Spleen (tissue), 11 donors: ENCODE results near the gene AZU1. TPM values are rescaled to one million over a fixed set of nuclear protein-coding genes. Genes with fewer than 3 reads are reported as not detected.

Experiments
- DNase-seq: peaks from one replicate; pipeline ENCODE4 v3.0.0-alpha.2; 2020
- H3K27ac ChIP-seq, 8 donors: fragments of 200-600 bp; sonication (generic) in 7 of 8; 1 replicate in 4 of 8; 2 replicates in 4 of 8; pipeline versions ENCODE4 v1.5.0 to v1.8.0; 2016 to 2021; ENCODE audit warnings: inconsistent platforms in 4 of 8, mild to moderate bottlenecking in 4 of 8, moderate library complexity in 1 of 8
- H3K27me3 ChIP-seq, 7 donors: fragments of 200-600 bp; sonication (generic) in 6 of 7; replicated peaks in 1 of 7; 1 replicate in 4 of 7; 2 replicates in 3 of 7; pipeline versions ENCODE4 v1.5.0 to v1.8.0; 2016 to 2021; ENCODE audit warnings: inconsistent platforms in 3 of 7, mild to moderate bottlenecking in 1 of 7
- H3K36me3 ChIP-seq, 6 donors: fragments of 200-600 bp; sonication (generic) in 5 of 6; 1 replicate in 4 of 6; 2 replicates in 2 of 6; pipeline versions ENCODE4 v1.5.0 to v1.8.0; 2016 to 2021; ENCODE audit warnings: inconsistent platforms in 2 of 6
- H3K4me1 ChIP-seq, 6 donors: fragments of 200-600 bp; sonication (generic) in 5 of 6; 1 replicate in 3 of 6; 2 replicates in 3 of 6; pipeline versions ENCODE4 v1.5.0 to v1.8.0; 2016 to 2021; ENCODE audit warnings: inconsistent platforms in 3 of 6
- H3K4me3 ChIP-seq, 8 donors: fragments of 200-600 bp; sonication (generic) in 7 of 8; 1 replicate in 4 of 8; 2 replicates in 4 of 8; pipeline versions ENCODE4 v1.5.0 to v1.8.0; 2016 to 2021; ENCODE audit warnings: inconsistent platforms in 4 of 8, mild to moderate bottlenecking in 4 of 8, moderate library complexity in 2 of 8
- H3K9me3 ChIP-seq, 8 donors: fragments of 200-600 bp; sonication (generic) in 7 of 8; 1 replicate in 4 of 8; 2 replicates in 4 of 8; pipeline versions ENCODE4 v1.5.0 to v1.8.0; 2016 to 2021; ENCODE audit warnings: inconsistent platforms in 4 of 8
- POLR2A ChIP-seq, 3 donors: fragments of 450-650 bp; IDR thresholded peaks; one replicate each; pipeline ENCODE4 v1.5.1; 2017; ENCODE audit warnings: antibody characterized with exemption in 3 of 3, mild to moderate bottlenecking in 1 of 3
- POLR2AphosphoS5 ChIP-seq, 3 donors: sonication (generic); formaldehyde crosslinking; IDR thresholded peaks; one replicate each; pipeline ENCODE4 v1.5.1; 2017; ENCODE audit warnings: antibody characterized with exemption in 3 of 3
- WGBS, 5 donors: extraction: QIAGEN DNeasy Blood & Tissue Kit in 3 of 5; methylation state at CpG; one replicate each; pipeline versions ENCODE4 v1.1.5 to v1.1.7; 2013 to 2018; 5-methylcytosine and 5-hydroxymethylcytosine counted together
- intact Hi-C: fragments of 100-400 bp; cut with DNase I; formaldehyde crosslinking; loops from one replicate; pipeline ENCODE4 v1.15.0; 2023; ENCODE audit warnings: low total_unique reads
- polyA plus RNA-seq, 3 donors: library from polyadenylated mRNA; stranded (reverse); fragments of 200-250 nt; gene quantifications; one replicate each; pipeline ENCODE4 v1.2.1, GENCODE V29; 2013
- total RNA-seq, 7 donors: library from RNA; depleted of rRNA in 3 of 7; stranded (reverse); fragments of >200 nt in 3 of 7; fragmentation: NEBNext Ultra II Directional in 4 of 7; extraction: Animal tissue kit (Norgen Biotek cat#: 25700) in 4 of 7; gene quantifications; one replicate each; pipeline versions ENCODE4 v1.1.0 to v1.2.1, GENCODE V29; 2016 to 2021
- TF ChIP-seq, protein P1 (sequence below), 11 experiments: fragments of 200-600 bp in 7 of 11; fragments of 450-650 bp in 4 of 11; sonication (generic) in 4 of 11; IDR thresholded peaks in 8 of 11; conservative IDR thresholded peaks in 3 of 11; 1 replicate in 7 of 11; 2 replicates in 4 of 11; pipeline versions ENCODE4 v1.4.0 to v1.8.0; 2016 to 2021; ENCODE audit warnings: antibody characterized with exemption in 11 of 11, inconsistent platforms in 4 of 11, mild to moderate bottlenecking in 1 of 11
- donor health status: healthy with polysubstance abuse.
- donor health status: DM: no; HTN: no; CAD: no; lungs with moderate emphysema.
- donor health status: DM: no; HTN: no; CAD: no.
- donor health status: Bipolar disorder and iron deficiency.
- donor health status: healthy.
- donor health status: DM: no; HTN: no; CAD: no.
- donor health status: DM: yes; HTN: yes; CAD: no.

Gene AZU1
- total and polyA plus RNA-seq, 10 donors = 1.7 to 69.7 (median 7.2) TPM

DNA sequence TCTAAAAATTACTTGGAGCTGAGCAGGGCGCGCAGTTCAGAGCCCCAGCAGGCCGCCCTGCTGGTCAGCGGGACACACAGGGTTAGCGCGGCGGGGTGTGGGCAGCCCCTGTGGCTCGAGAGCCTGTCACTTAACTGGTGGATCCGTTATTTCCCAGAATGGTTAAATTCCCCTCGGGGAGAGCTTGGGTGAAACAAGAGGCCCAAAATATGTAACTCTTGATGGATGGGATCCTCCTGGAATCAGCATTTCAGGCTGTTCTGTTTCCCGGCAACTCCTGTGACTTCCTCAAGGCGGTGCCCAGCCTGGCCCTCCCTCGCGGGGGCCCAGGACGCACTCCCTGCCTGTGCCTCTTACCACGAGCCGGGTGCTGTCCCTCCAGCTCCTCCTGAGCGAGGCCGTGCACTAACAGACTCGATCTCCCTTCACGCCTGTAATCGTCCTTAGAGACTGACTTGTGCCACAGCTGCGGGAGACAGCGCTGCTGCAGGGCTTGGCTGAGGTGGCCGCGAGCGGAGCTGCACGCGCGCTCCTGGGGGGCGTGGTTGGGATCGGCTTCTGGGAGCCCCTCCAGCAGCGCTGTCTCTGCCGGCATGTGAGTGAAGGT, 20.7 kb upstream of the AZU1 start:
- 83 to 90% (median 85%) methylated on average over 30 to 34 of the region's 34 CpGs for WGBS, 5 donors
- Histone ChIP-seq H3K4me1 (peaks cover 17 to 78% (median 41%) of the 10 kb centered on the region in 6 donors), H3K27ac (peak overlapping the region in 1 of 8 donors; percentile 13), H3K9me3 (no peaks in the 10 kb centered on the region), H3K36me3 (peaks cover 21 to 100% (median 92%) of the 10 kb centered on the region in 6 donors), H3K4me3 (no peak overlapping the region), H3K27me3 (no peaks in the 10 kb centered on the region)
- DNase-seq = no peak
- intact Hi-C loops = no loop called here
- TF ChIP-seq, protein P1, sequence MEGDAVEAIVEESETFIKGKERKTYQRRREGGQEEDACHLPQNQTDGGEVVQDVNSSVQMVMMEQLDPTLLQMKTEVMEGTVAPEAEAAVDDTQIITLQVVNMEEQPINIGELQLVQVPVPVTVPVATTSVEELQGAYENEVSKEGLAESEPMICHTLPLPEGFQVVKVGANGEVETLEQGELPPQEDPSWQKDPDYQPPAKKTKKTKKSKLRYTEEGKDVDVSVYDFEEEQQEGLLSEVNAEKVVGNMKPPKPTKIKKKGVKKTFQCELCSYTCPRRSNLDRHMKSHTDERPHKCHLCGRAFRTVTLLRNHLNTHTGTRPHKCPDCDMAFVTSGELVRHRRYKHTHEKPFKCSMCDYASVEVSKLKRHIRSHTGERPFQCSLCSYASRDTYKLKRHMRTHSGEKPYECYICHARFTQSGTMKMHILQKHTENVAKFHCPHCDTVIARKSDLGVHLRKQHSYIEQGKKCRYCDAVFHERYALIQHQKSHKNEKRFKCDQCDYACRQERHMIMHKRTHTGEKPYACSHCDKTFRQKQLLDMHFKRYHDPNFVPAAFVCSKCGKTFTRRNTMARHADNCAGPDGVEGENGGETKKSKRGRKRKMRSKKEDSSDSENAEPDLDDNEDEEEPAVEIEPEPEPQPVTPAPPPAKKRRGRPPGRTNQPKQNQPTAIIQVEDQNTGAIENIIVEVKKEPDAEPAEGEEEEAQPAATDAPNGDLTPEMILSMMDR (IDR thresholded peaks at IDR 0.05 in 8 of 11, conservative IDR thresholded peaks at IDR 0.05 in 3 of 11) = no peak
- TF ChIP-seq POLR2AphosphoS5 (IDR thresholded peaks at IDR 0.05) (peak; percentile 24 to 68 (median 44)), POLR2A (IDR thresholded peaks at IDR 0.05) (no peak)

DNA sequence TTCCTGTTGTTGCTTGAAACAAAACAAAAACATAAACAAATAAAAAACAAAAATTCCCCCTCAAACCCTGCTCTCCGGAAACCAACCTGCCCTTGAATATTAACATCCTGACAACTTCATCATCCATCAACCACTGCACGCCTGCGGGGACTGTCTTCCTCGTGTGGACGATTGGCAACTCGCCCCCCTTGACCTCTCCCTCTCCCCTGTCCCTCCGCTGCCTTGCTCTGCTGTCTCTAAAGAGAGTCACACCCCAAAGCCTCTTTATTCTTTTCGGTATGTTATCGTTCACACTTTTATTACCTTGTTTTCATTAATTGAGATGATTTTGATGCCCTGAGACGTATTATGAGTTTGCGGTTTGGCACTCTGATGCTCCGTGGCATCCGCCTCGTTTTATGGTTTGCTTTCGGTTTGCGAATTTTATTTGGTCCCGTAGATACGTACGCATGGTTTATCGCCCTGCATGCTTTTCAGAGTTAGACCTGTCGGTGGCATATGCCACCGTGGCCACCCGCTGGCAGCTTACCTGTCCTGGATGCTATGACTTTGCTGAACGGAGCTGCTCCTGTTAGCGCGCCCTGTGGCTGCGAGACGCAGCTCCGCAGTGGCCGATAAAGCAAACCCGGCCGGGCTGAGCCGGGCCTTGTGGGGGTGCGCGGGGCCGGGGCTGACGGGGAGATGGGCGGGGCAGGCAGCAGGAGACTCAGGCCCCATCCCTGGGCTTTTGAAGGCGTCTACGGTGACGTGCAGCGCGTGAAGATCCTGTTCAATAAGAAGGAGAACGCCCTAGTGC, 19.8 kb upstream of the AZU1 start:
- Histone ChIP-seq H3K9me3 (peaks cover 0 to 3% (median 0%) of the 10 kb centered on the region in 8 donors), H3K4me3 (no peak overlapping the region), H3K36me3 (peaks cover 21 to 100% (median 95%) of the 10 kb centered on the region in 6 donors), H3K27ac (no peak overlapping the region), H3K27me3 (no peaks in the 10 kb centered on the region), H3K4me1 (peaks cover 10 to 69% (median 32%) of the 10 kb centered on the region in 6 donors)
- peak in 2 of 3 donors; percentile 19 to 56 for TF ChIP-seq POLR2AphosphoS5 (IDR thresholded peaks at IDR 0.05)
- TF ChIP-seq POLR2A (IDR thresholded peaks at IDR 0.05) = no peak
- TF ChIP-seq, protein P1 (IDR thresholded peaks at IDR 0.05 in 8 of 11, conservative IDR thresholded peaks at IDR 0.05 in 3 of 11) = no peak
- no peak for DNase-seq
- intact Hi-C loops = no loop called here
- WGBS, 5 donors = 87 to 93% (median 90%) methylated on average over 37 to 44 of the region's 44 CpGs

DNA sequence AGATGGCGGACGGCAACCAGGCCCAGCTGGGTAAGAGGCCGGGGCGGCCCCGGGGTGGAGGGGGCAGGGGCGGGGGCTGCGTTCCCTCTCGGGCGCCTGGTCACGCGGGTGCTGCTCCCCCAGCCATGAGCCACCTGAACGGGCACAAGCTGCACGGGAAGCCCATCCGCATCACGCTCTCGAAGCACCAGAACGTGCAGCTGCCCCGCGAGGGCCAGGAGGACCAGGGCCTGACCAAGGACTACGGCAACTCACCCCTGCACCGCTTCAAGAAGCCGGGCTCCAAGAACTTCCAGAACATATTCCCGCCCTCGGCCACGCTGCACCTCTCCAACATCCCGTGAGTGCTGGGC, 19.2 kb upstream of the AZU1 start:
- H3K9me3 ChIP-seq = peaks cover 0 to 3% (median 0%) of the 10 kb centered on the region in 8 donors
- TF ChIP-seq, protein P1 (IDR thresholded peaks at IDR 0.05 in 8 of 11, conservative IDR thresholded peaks at IDR 0.05 in 3 of 11) = no peak
- peak; percentile 38 to 74 (median 48) for TF ChIP-seq POLR2AphosphoS5 (IDR thresholded peaks at IDR 0.05)
- peaks cover 5 to 63% (median 27%) of the 10 kb centered on the region in 6 donors for H3K4me1 ChIP-seq
- 88 to 96% (median 93%) methylated on average over 16 to 26 of the region's 26 CpGs for WGBS, 5 donors
- H3K4me3 ChIP-seq = no peak overlapping the region
- intact Hi-C loops = no loop called here
- peaks cover 21 to 100% (median 97%) of the 10 kb centered on the region in 6 donors for H3K36me3 ChIP-seq
- H3K27ac ChIP-seq = no peak overlapping the region
- DNase-seq = no peak
- H3K27me3 ChIP-seq = no peaks in the 10 kb centered on the region
